ENCODE results near the gene NMT2. TPM values are rescaled to one million over a fixed set of nuclear protein-coding genes. Genes with fewer than 3 reads are reported as not detected.

NMT2 gene
- total RNA-seq, 1 donor from 2014 or later = 25.4 TPM

- H3K79me2 ChIP-seq (ENCODE audit: low read depth) = no peaks in the 10 kb centered on the region
- no peaks in the 10 kb centered on the region for H3K9me3 ChIP-seq (ENCODE audit: low read depth)
- H3K4me2 ChIP-seq = no peak overlapping the region
- no peaks in the 10 kb centered on the region for H3F3A ChIP-seq (ENCODE audit: low read depth)
- Mint-ChIP-seq H3K9me3 (no peaks in the 10 kb centered on the region), H3K27me3 (ENCODE audit: insufficient read depth, low read depth) (no peaks in the 10 kb centered on the region), H3K36me3 (peaks cover 23% of the 10 kb centered on the region), H3K27ac (no peak overlapping the region), H3K4me3 (no peak overlapping the region), H3K4me1 (no peaks in the 10 kb centered on the region)
- no peak overlapping the region for H3K4me3 ChIP-seq
- no peak overlapping the region for H3K27ac ChIP-seq
- no peak overlapping the region for H2AFZ ChIP-seq (replicated peaks)
- peaks cover 13% of the 10 kb centered on the region for H3K36me3 ChIP-seq
- no peaks in the 10 kb centered on the region for H4K20me1 ChIP-seq (ENCODE audit: low read depth)
- H3K27me3 ChIP-seq = no peaks in the 10 kb centered on the region
- H3K9ac ChIP-seq = no peak overlapping the region
- no peak for TF ChIP-seq CTCF (IDR thresholded peaks at IDR 0.05)
- no peak for TF ChIP-seq EZH2 (IDR thresholded peaks at IDR 0.05)
- TF ChIP-seq EZH2phosphoT487 (IDR thresholded peaks at IDR 0.05) = no peak
- DNase-seq (ENCODE audit: low spot score) = no peak
- H3K4me1 ChIP-seq = no peaks in the 10 kb centered on the region
Observed at GRCh38 chr10:15116225-15116624, 52.3 kb downstream of the NMT2 start.

GRCh38 chr10:15113766-15114165, 54.7 kb downstream of the NMT2 start:
- no peaks in the 10 kb centered on the region for H3K27me3 Mint-ChIP-seq (ENCODE audit: insufficient read depth, low read depth)
- H3K27ac Mint-ChIP-seq = no peak overlapping the region
- H4K20me1 ChIP-seq (ENCODE audit: low read depth) = no peaks in the 10 kb centered on the region
- no peaks in the 10 kb centered on the region for H3K9me3 ChIP-seq (ENCODE audit: low read depth)
- no peak overlapping the region for H2AFZ ChIP-seq (replicated peaks)
- H3K27ac ChIP-seq = no peak overlapping the region
- H3K4me1 ChIP-seq = no peaks in the 10 kb centered on the region
- no peak overlapping the region for H3K4me3 Mint-ChIP-seq
- no peaks in the 10 kb centered on the region for H3K9me3 Mint-ChIP-seq
- H3K9ac ChIP-seq = no peak overlapping the region
- H3K27me3 ChIP-seq = no peaks in the 10 kb centered on the region
- H3K79me2 ChIP-seq (ENCODE audit: low read depth) = no peaks in the 10 kb centered on the region
- H3K4me2 ChIP-seq = no peak overlapping the region
- H3K36me3 Mint-ChIP-seq = peaks cover 16% of the 10 kb centered on the region
- no peak for TF ChIP-seq CTCF (IDR thresholded peaks at IDR 0.05)
- TF ChIP-seq EZH2phosphoT487 (IDR thresholded peaks at IDR 0.05) = no peak
- no peak for TF ChIP-seq EZH2 (IDR thresholded peaks at IDR 0.05)
- no peak overlapping the region for H3K4me3 ChIP-seq
- DNase-seq (ENCODE audit: low spot score) = no peak
- no peaks in the 10 kb centered on the region for H3F3A ChIP-seq (ENCODE audit: low read depth)
- peaks cover 13% of the 10 kb centered on the region for H3K36me3 ChIP-seq
- H3K4me1 Mint-ChIP-seq = no peaks in the 10 kb centered on the region

- Histone ChIP-seq H4K20me1 (ENCODE audit: low read depth) (no peaks in the 10 kb centered on the region), H3K4me1 (no peaks in the 10 kb centered on the region), H3K27me3 (no peaks in the 10 kb centered on the region), H3K36me3 (peaks cover 12% of the 10 kb centered on the region), H3K79me2 (ENCODE audit: low read depth) (no peaks in the 10 kb centered on the region), H3K9ac (no peak overlapping the region), H3K4me3 (no peak overlapping the region), H3K4me2 (no peak overlapping the region), H3K9me3 (ENCODE audit: low read depth) (no peaks in the 10 kb centered on the region), H3K27ac (no peak overlapping the region), H3F3A (ENCODE audit: low read depth) (no peaks in the 10 kb centered on the region), H2AFZ (replicated peaks) (no peak overlapping the region)
- Mint-ChIP-seq H3K4me3 (no peak overlapping the region), H3K36me3 (peaks cover 20% of the 10 kb centered on the region), H3K4me1 (no peaks in the 10 kb centered on the region), H3K27ac (no peak overlapping the region), H3K9me3 (no peaks in the 10 kb centered on the region), H3K27me3 (ENCODE audit: insufficient read depth, low read depth) (no peaks in the 10 kb centered on the region)
- no peak for DNase-seq (ENCODE audit: low spot score)
- TF ChIP-seq EZH2 (IDR thresholded peaks at IDR 0.05) = no peak
- TF ChIP-seq EZH2phosphoT487 (IDR thresholded peaks at IDR 0.05) = no peak
- no peak for TF ChIP-seq CTCF (IDR thresholded peaks at IDR 0.05)
Observed at GRCh38 chr10:15112657-15113056, 55.8 kb downstream of the NMT2 start.
